ENCODE measurements around the gene ARL17B.

DNA sequence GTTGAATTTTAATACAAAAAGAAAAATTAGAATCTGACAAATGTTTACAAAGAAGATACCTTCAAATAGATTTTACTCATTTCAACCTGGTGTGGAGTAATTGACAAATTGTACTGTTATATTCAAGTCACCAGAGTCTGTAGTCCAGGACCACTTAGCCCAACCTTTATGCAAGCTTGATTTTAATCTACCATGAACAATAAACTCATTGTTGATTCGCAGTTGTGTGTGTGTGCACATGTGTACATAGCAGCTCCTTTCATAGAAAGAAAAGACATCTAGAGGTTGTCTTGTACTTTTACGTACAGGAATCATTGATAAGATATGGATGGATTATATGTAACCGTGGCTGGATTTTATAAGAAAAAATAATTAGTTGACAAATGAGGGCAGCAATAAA, 87.3 kb downstream of the ARL17B start:
- TF ChIP-seq, protein P1, sequence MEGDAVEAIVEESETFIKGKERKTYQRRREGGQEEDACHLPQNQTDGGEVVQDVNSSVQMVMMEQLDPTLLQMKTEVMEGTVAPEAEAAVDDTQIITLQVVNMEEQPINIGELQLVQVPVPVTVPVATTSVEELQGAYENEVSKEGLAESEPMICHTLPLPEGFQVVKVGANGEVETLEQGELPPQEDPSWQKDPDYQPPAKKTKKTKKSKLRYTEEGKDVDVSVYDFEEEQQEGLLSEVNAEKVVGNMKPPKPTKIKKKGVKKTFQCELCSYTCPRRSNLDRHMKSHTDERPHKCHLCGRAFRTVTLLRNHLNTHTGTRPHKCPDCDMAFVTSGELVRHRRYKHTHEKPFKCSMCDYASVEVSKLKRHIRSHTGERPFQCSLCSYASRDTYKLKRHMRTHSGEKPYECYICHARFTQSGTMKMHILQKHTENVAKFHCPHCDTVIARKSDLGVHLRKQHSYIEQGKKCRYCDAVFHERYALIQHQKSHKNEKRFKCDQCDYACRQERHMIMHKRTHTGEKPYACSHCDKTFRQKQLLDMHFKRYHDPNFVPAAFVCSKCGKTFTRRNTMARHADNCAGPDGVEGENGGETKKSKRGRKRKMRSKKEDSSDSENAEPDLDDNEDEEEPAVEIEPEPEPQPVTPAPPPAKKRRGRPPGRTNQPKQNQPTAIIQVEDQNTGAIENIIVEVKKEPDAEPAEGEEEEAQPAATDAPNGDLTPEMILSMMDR (conservative IDR thresholded peaks at IDR 0.05; ENCODE audit: low read depth, low read length): no peak
- TF ChIP-seq, protein P2, sequence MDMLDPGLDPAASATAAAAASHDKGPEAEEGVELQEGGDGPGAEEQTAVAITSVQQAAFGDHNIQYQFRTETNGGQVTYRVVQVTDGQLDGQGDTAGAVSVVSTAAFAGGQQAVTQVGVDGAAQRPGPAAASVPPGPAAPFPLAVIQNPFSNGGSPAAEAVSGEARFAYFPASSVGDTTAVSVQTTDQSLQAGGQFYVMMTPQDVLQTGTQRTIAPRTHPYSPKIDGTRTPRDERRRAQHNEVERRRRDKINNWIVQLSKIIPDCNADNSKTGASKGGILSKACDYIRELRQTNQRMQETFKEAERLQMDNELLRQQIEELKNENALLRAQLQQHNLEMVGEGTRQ (IDR thresholded peaks at IDR 0.05; ENCODE audit: low read depth, low read length): no peak
- TF ChIP-seq MXI1 (IDR thresholded peaks at IDR 0.05; ENCODE audit: borderline replicate concordance, low read depth, low read length): no peak
